HCT116 (cell line): ENCODE data around the gene NUB1. TPM values are rescaled to one million over a fixed set of nuclear protein-coding genes. Genes with fewer than 3 reads are reported as not detected.

Experiments
- ATAC-seq: fragments of 200-7000 bp; cut with Tn5 transposase; 2 replicates; pipeline ENCODE4 v1.9.1; 2020; ENCODE audit warnings: mild to moderate bottlenecking, moderate library complexity
- BruUV-seq: library from RNA; stranded (reverse); fragments of 400-500 nt; replicated peaks from 2 replicates; lab custom pipeline; 2021; lab: Mats Ljungman, UMichigan
- CTCF ChIA-PET: fragments of 300-600 bp; sonication (Branson Sonifier 250); formaldehyde crosslinking; loops from one replicate; lab custom pipeline; 2021; ENCODE audit warnings: antibody characterized with exemption; lab: Charles Lee
- POLR2A ChIA-PET: fragments of 300-600, 350-600 bp; sonication (Branson Sonifier 250); formaldehyde crosslinking; loops from one replicate; lab custom pipeline; 2021; ENCODE audit warnings: antibody characterized with exemption; lab: Charles Lee
- RAD21 ChIA-PET, 2 experiments: fragments of 300-600 bp; sonication (Branson Sonifier 250); formaldehyde crosslinking; loops; one replicate each; lab custom pipeline; 2023; ENCODE audit warnings: low total read pairs in 2 of 2; ENCODE audit not compliant: uncharacterized antibody in 2 of 2, unreplicated experiment in 2 of 2, low non-redundant PET in 1 of 2; lab: Charles Lee
- DNase-seq: peaks from one replicate; pipeline ENCODE4 v3.0.0-alpha.2; 2010; ENCODE audit warnings: low read depth, low spot score
- H2AFZ ChIP-seq: fragments of 200-600 bp; shearing (Covaris generic), sonication (generic); 2 replicates; pipeline ENCODE4 v1.6.1; 2017; ENCODE audit warnings: low read depth, mixed run types, mixed read lengths, antibody characterized with exemption, low read length; ENCODE audit not compliant: poor library complexity, severe bottlenecking
- H3K27ac ChIP-seq: 2 replicates; pipeline ENCODE4 v1.5.1; 2012; ENCODE audit warnings: low read depth, low read length
- H3K27me3 ChIP-seq: fragments of 200-600 bp; sonication (generic); 2 replicates; pipeline ENCODE4 v1.6.1; 2016; ENCODE audit warnings: mixed run types, low read length, mixed read lengths; ENCODE audit not compliant: insufficient read depth
- H3K36me3 ChIP-seq, 2 experiments: fragments of 200-500 bp in 1 of 2; fragments of 200-600 bp in 1 of 2; sonication (Bioruptor generic) in 1 of 2; sonication (generic) in 1 of 2; 2 replicates each; pipeline versions ENCODE4 v1.5.1 to v1.6.1; 2014 to 2016; ENCODE audit warnings: low read length in 2 of 2, inconsistent platforms in 1 of 2, mixed read lengths in 1 of 2, mixed run types in 1 of 2; ENCODE audit not compliant: insufficient read depth in 2 of 2, control insufficient read depth in 1 of 2
- H3K4me1 ChIP-seq, 2 experiments: fragments of 200-600 bp in 1 of 2; sonication (generic) in 1 of 2; 2 replicates each; pipeline versions ENCODE4 v1.5.1 to v1.6.1; 2012 to 2017; ENCODE audit warnings: low read length in 2 of 2, inconsistent platforms in 1 of 2, mild to moderate bottlenecking in 1 of 2, mixed read lengths in 1 of 2, mixed run types in 1 of 2, moderate library complexity in 1 of 2; ENCODE audit not compliant: insufficient read depth in 2 of 2, control insufficient read depth in 1 of 2
- H3K4me2 ChIP-seq: fragments of 200-600 bp; sonication (generic); 2 replicates; pipeline ENCODE4 v1.6.1; 2017; ENCODE audit warnings: mixed run types, low read length, mixed read lengths
- H3K4me3 ChIP-seq, 2 experiments: fragments of 200-600 bp in 1 of 2; sonication (generic) in 1 of 2; replicated peaks in 1 of 2; 2 replicates each; pipeline ENCODE4 v1.5.1; 2011 to 2016; ENCODE audit warnings: low read length in 2 of 2, control low read depth in 1 of 2, low read depth in 1 of 2, mild to moderate bottlenecking in 1 of 2, mixed read lengths in 1 of 2, mixed run types in 1 of 2
- H3K79me2 ChIP-seq: fragments of 200-600 bp; sonication (generic); 2 replicates; pipeline ENCODE4 v1.6.1; 2017; ENCODE audit warnings: mild to moderate bottlenecking, mixed run types, low read length, moderate library complexity, mixed read lengths; ENCODE audit not compliant: insufficient read depth
- H3K9ac ChIP-seq: fragments of 200-600 bp; sonication (generic); 2 replicates; pipeline ENCODE4 v1.6.1; 2016; ENCODE audit warnings: low read length, mixed read lengths
- H3K9me2 ChIP-seq: fragments of 200-600 bp; sonication (generic), shearing (Covaris generic); 2 replicates; pipeline ENCODE4 v1.6.1; 2017; ENCODE audit warnings: mixed run types, mild to moderate bottlenecking, moderate library complexity; ENCODE audit not compliant: insufficient read depth
- H3K9me3 ChIP-seq, 2 experiments: fragments of 200-500 bp in 1 of 2; fragments of 200-600 bp in 1 of 2; sonication (Bioruptor generic) in 1 of 2; sonication (generic) in 1 of 2; 2 replicates each; pipeline ENCODE4 v1.6.1; 2014 to 2017; ENCODE audit warnings: low read length in 2 of 2, mixed read lengths in 2 of 2, inconsistent platforms in 1 of 2, low read depth in 1 of 2, mild to moderate bottlenecking in 1 of 2, mixed run types in 1 of 2, moderate library complexity in 1 of 2; ENCODE audit not compliant: control insufficient read depth in 1 of 2, insufficient read depth in 1 of 2
- H4K20me1 ChIP-seq: fragments of 200-600 bp; sonication (generic), shearing (Covaris generic); 2 replicates; pipeline ENCODE4 v1.6.1; 2017; ENCODE audit warnings: mixed run types, mild to moderate bottlenecking, moderate library complexity; ENCODE audit not compliant: insufficient read depth
- ATF3 ChIP-seq: IDR thresholded peaks from 2 replicates; pipeline ENCODE4 v1.6.1; 2012
- CEBPB ChIP-seq: IDR thresholded peaks from 2 replicates; pipeline ENCODE4 v1.6.1; 2012; ENCODE audit warnings: low read depth
- JUND ChIP-seq: IDR thresholded peaks from 2 replicates; pipeline ENCODE4 v1.6.1; 2012
- RAD21 ChIP-seq: IDR thresholded peaks from 2 replicates; pipeline ENCODE4 v1.6.1; 2012; ENCODE audit warnings: low read depth, mild to moderate bottlenecking
- REST ChIP-seq: IDR thresholded peaks from 2 replicates; pipeline ENCODE4 v1.6.1; 2012; ENCODE audit warnings: low read depth
- SIN3A ChIP-seq: IDR thresholded peaks from 2 replicates; pipeline ENCODE4 v1.6.1; 2012; ENCODE audit warnings: low read depth
- SRF ChIP-seq: IDR thresholded peaks from 2 replicates; pipeline ENCODE4 v1.6.1; 2012; ENCODE audit warnings: low read depth
- YY1 ChIP-seq: IDR thresholded peaks from 2 replicates; pipeline ENCODE4 v1.6.1; 2011; ENCODE audit warnings: low read length, low read depth, moderate library complexity, mild to moderate bottlenecking; ENCODE audit not compliant: insufficient replicate concordance; ENCODE audit errors: extremely low read depth
- ZBTB33 ChIP-seq: IDR thresholded peaks from 2 replicates; pipeline ENCODE4 v1.6.1; 2011; ENCODE audit warnings: mild to moderate bottlenecking, low read length, moderate library complexity; ENCODE audit not compliant: insufficient replicate concordance; ENCODE audit errors: extremely low read depth
- ZFX ChIP-seq: fragments of 450-650 bp; IDR thresholded peaks from 2 replicates; pipeline ENCODE4 v1.6.1; 2017
- intact Hi-C: fragments of 100-400 bp; cut with micrococcal nuclease; formaldehyde crosslinking; loops from 2 replicates; pipeline ENCODE4 v1.10.0; 2022
- total RNA-seq: library from RNA; stranded (reverse); gene quantifications from one replicate; pipeline ENCODE4 v1.2.1, GENCODE V29; 2021; ENCODE audit not compliant: unreplicated experiment

NUB1 gene
- total RNA-seq, 1 experiment from 2014 or later = 44.0 TPM

GRCh38 chr7:151415375-151416105 lies 73.9 kb downstream of the NUB1 start (continued):
- no peak for TF ChIP-seq ZBTB33

GRCh38 chr7:151416112-151416940 lies 74.7 kb downstream of the NUB1 start:
- ChIA-PET POLR2A (no interaction called here), RAD21 (no interaction called here), CTCF (no interaction called here)
- intact Hi-C loops = no loop called here
- Histone ChIP-seq H3K4me1 (peaks cover 6 to 7% of the 10 kb centered on the region in 2 experiments; a peak in 2 of 4 replicates), H4K20me1 (no peaks in the 10 kb centered on the region), H3K79me2 (no peaks in the 10 kb centered on the region), H3K27ac (no peak overlapping the region), H3K9me2 (no peaks in the 10 kb centered on the region), H3K4me2 (no peak overlapping the region), H2AFZ (no peak overlapping the region), H3K36me3 (no peaks in the 10 kb centered on the region), H3K9me3 (peaks cover 0 to 11% of the 10 kb centered on the region in 2 experiments; a peak in 2 of 4 replicates), H3K4me3 (no peak overlapping the region), H3K27me3 (no peaks in the 10 kb centered on the region), H3K9ac (no peak overlapping the region)
- no peak for TF ChIP-seq ZFX
- no peak for TF ChIP-seq JUND
- no peak for TF ChIP-seq ATF3
- no peak for TF ChIP-seq YY1
- no peak for TF ChIP-seq SRF
- no peak for TF ChIP-seq CEBPB
- no peak for TF ChIP-seq REST
- TF ChIP-seq RAD21 = no peak
- TF ChIP-seq SIN3A = no peak
- ATAC-seq (no peak), DNase-seq (no peak)
- no TSS peak for BruUV-seq
